Chondrocyte (in vitro differentiated cells): ENCODE results near the gene SDR42E1. TPM values are rescaled to one million over a fixed set of nuclear protein-coding genes. Genes with fewer than 3 reads are reported as not detected.
"Not testable (repeated sequence)": the region's sequence is repeated elsewhere in the genome, so short reads cannot be mapped to it uniquely, and the experiment has no call there.

Experiments used
- DNase-seq: peaks from one replicate; pipeline ENCODE4 v3.0.0; 2021; ENCODE audit warnings: mixed read lengths, low spot score
- H3K27ac Mint-ChIP-seq: one replicate; pipeline ENCODE4 v1.8.0; 2021; ENCODE audit warnings: mild to moderate bottlenecking, moderate library complexity, mixed read lengths; ENCODE audit not compliant: unreplicated experiment
- H3K27me3 Mint-ChIP-seq: 2 replicates; pipeline ENCODE4 v1.8.0; 2021; ENCODE audit warnings: low read depth, mixed read lengths
- H3K36me3 Mint-ChIP-seq: 2 replicates; pipeline ENCODE4 v1.8.0; 2021; ENCODE audit warnings: low read depth, mixed read lengths
- H3K4me1 Mint-ChIP-seq: 2 replicates; pipeline ENCODE4 v1.8.0; 2021; ENCODE audit warnings: low read depth, mild to moderate bottlenecking, mixed read lengths
- H3K4me3 Mint-ChIP-seq: one replicate; pipeline ENCODE4 v1.8.0; 2021; ENCODE audit warnings: mild to moderate bottlenecking, moderate library complexity, mixed read lengths; ENCODE audit not compliant: unreplicated experiment
- H3K9me3 Mint-ChIP-seq: 2 replicates; pipeline ENCODE4 v1.8.0; 2021; ENCODE audit warnings: low read depth, mixed read lengths
- total RNA-seq: library from RNA; stranded (reverse); gene quantifications from 3 replicates; pipeline ENCODE4 v1.2.1, GENCODE V29; 2021
- TF ChIP-seq, protein P1 (sequence below): fragments of 200-600 bp; sonication (generic); IDR thresholded peaks from 2 replicates; pipeline ENCODE4 v1.5.0; 2021; ENCODE audit warnings: antibody characterized with exemption, mild to moderate bottlenecking, moderate library complexity

Gene SDR42E1
- total RNA-seq, 1 donor from 2014 or later, result not detected

DNA sequence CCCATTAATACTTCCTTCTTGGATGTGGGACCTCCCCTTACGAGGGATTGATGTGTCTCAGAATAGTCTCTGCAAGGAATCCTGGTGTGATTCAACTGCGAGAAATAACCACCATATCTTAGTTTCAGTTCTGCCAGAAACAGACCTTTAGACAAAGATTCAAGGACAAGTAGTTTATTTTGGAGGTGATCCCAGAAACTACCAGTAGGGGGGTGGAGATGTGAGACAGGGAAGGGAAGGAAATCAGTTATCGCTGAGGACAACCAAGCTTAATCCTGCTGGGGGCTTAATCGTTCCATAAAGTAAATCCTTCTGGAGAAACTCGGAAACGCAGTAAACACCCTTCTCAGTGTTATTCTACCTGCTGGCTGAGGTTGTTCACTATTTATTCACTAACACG is 5.0 kb upstream of the SDR42E1 start:
- Mint-ChIP-seq H3K4me1 (peaks cover 6% of the 10 kb centered on the region), H3K27me3 (peaks cover 17% of the 10 kb centered on the region), H3K9me3 (peaks cover 7% of the 10 kb centered on the region), H3K4me3 (no peak overlapping the region), H3K27ac (no peak overlapping the region), H3K36me3 (peaks cover 2% of the 10 kb centered on the region)
- TF ChIP-seq, protein P1, sequence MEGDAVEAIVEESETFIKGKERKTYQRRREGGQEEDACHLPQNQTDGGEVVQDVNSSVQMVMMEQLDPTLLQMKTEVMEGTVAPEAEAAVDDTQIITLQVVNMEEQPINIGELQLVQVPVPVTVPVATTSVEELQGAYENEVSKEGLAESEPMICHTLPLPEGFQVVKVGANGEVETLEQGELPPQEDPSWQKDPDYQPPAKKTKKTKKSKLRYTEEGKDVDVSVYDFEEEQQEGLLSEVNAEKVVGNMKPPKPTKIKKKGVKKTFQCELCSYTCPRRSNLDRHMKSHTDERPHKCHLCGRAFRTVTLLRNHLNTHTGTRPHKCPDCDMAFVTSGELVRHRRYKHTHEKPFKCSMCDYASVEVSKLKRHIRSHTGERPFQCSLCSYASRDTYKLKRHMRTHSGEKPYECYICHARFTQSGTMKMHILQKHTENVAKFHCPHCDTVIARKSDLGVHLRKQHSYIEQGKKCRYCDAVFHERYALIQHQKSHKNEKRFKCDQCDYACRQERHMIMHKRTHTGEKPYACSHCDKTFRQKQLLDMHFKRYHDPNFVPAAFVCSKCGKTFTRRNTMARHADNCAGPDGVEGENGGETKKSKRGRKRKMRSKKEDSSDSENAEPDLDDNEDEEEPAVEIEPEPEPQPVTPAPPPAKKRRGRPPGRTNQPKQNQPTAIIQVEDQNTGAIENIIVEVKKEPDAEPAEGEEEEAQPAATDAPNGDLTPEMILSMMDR, result peak; percentile 45
- DNase-seq, result no peak

DNA sequence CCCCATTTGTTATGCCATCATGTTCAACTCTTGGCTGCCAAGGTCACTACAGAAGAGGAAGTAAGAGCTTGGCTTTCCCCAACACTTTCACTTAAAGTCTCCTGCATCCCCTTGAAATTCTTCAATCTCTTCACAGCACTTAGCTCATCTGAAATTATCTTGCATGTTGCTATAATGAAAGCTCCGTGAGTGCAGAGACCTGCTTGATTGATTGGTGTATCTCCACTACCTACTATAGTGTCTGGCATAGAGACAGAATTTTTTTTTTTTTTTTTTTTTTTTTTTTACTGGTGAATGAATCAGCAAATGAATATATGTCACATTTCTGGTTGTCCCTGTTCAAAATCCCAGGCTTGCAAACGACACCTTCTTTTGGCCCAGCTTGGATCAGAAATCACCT is 1.9 kb upstream of the SDR42E1 start:
- peaks cover 5% of the 10 kb centered on the region for H3K27me3 Mint-ChIP-seq
- no peak overlapping the region for H3K4me3 Mint-ChIP-seq
- peaks cover 6% of the 10 kb centered on the region for H3K4me1 Mint-ChIP-seq
- no peak overlapping the region for H3K27ac Mint-ChIP-seq
- TF ChIP-seq, protein P1, result no peak
- no peak for DNase-seq
- H3K36me3 Mint-ChIP-seq, result peaks cover 2% of the 10 kb centered on the region
- peaks cover 18% of the 10 kb centered on the region for H3K9me3 Mint-ChIP-seq

DNA sequence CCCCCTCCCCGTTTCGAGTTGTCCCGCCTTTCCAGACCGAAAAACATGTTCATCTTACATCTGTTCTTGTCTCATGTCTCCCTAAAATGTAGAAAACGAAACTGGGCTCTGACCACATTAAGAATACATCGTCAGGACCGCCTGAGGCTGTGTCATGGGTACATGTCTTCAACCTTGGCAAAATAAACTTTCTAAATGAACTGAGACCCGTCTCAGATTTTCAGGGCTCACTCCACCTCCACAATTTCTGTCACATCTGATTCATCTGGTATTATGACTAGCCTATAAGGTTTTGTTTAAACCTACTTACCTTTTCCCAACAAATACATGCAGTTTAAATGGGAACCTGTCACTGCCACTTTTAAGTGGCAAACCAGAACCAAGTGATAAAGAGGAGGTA is 621 bp downstream of the SDR42E1 start:
- no peak overlapping the region for H3K27ac Mint-ChIP-seq
- TF ChIP-seq, protein P1, result no peak
- H3K9me3 Mint-ChIP-seq, result peaks cover 20% of the 10 kb centered on the region

DNA sequence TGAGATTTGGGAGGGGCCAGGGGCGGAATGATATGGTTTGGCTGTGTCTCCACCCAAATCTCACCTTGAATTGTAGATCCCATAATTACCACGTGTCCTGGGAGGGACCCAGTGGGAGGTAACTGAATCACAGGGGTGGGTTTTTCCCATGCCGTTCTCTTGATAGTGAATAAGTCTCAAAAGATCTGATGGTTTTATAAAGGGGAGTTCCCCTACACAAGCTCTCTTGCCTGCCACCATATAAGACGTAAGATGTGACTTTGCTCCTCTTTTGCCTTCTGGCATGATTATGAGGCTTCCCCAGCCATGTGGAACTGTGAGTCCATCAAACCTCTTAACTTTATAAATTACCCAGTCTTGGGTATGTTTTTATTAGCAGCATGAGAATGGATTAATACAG is 1.5 kb downstream of the SDR42E1 start:
- H3K4me1 Mint-ChIP-seq, H3K4me3 Mint-ChIP-seq, H3K36me3 Mint-ChIP-seq, H3K27ac Mint-ChIP-seq, DNase-seq: not testable (repeated sequence)
- peaks cover 14% of the 10 kb centered on the region for H3K9me3 Mint-ChIP-seq
- peaks cover 18% of the 10 kb centered on the region for H3K27me3 Mint-ChIP-seq

More for the DNA sequence above, 621 bp downstream of the SDR42E1 start:
- H3K27me3 Mint-ChIP-seq, result peaks cover 10% of the 10 kb centered on the region
- no peaks in the 10 kb centered on the region for H3K4me1 Mint-ChIP-seq
- H3K4me3 Mint-ChIP-seq, result no peak overlapping the region
- peaks cover 2% of the 10 kb centered on the region for H3K36me3 Mint-ChIP-seq
- DNase-seq, result no peak

DNA sequence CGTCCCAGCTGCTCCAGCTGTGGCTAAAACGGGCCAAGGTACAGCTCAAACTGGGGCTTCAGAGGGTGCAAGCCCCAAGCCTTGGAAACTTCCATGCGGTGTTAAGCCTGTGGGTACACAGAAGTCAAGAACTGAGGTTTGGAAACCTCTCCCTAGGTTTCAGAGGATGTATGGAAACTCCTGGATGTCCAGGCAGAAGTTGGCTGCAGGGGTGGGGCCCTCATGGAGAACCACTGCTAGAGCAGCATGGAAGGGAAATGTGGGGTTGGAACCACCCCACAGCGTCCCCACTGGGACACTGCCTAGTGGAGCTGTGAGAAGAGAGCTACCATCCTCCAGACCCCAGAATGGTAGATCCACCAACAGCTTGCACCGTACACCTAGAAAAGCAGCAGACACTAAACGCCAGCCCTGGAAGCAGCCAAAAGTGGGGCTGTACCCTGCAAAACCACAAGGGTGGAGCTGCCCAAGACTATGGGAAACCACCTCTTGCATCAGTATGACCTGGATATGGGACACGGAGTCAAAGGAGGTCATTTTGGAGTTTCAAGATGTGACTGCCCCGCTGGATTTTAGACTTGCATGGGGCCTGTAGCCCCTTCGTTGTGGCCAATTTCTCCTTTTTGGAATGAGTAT is 2.2 kb downstream of the SDR42E1 start:
- no peak for DNase-seq
- peaks cover 14% of the 10 kb centered on the region for H3K9me3 Mint-ChIP-seq
- H3K4me3 Mint-ChIP-seq, result no peak overlapping the region
- no peaks in the 10 kb centered on the region for H3K4me1 Mint-ChIP-seq
- no peak overlapping the region for H3K27ac Mint-ChIP-seq
- H3K36me3 Mint-ChIP-seq, result peaks cover 2% of the 10 kb centered on the region
- TF ChIP-seq, protein P1, result no peak
- peaks cover 22% of the 10 kb centered on the region for H3K27me3 Mint-ChIP-seq

DNA sequence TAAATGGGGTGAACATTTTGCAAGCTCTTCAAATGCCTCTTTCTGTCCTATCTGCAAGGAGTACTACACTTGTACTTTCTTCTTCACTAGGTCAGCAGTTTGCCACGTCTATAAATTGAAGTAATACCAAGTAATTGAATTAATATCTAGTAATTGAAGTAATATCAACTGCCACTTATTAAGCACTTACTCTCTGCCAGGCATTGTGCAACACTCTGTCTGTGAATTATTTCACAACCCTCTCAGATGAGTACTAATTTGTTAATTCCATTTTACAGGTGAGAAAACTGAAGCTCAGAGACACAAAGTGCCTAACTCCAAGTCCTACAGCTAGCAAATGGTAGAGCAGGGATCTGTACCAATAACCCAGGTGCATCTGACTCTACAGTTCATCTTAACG is 4.1 kb downstream of the SDR42E1 start:
- Mint-ChIP-seq H3K9me3 (peaks cover 14% of the 10 kb centered on the region), H3K4me3 (no peak overlapping the region), H3K27me3 (peaks cover 34% of the 10 kb centered on the region), H3K36me3 (peaks cover 2% of the 10 kb centered on the region), H3K4me1 (no peaks in the 10 kb centered on the region), H3K27ac (no peak overlapping the region)
- TF ChIP-seq, protein P1, result no peak
- no peak for DNase-seq
